Right renal pelvis (tissue), 4 donors: ENCODE measurements around the gene DAP3. TPM values are rescaled to one million over a fixed set of nuclear protein-coding genes. Genes with fewer than 3 reads are reported as not detected.
"Not testable (repeated sequence)": the region's sequence is repeated elsewhere in the genome, so short reads cannot be mapped to it uniquely, and the experiment has no call there.

ENCODE experiments used
- DNase-seq, 4 donors: peaks; one replicate each; pipeline ENCODE4 v3.0.0-alpha.2; 2013; ENCODE audit warnings: low read depth in 4 of 4, low spot score in 3 of 4, missing footprints in 1 of 4
- polyA plus RNA-seq, 4 donors: library from polyadenylated mRNA; unstranded; fragments of 120-200 nt; gene quantifications; one replicate each; pipeline ENCODE4 v1.2.1, GENCODE V29; 2013; ENCODE audit not compliant: insufficient read length in 4 of 4

DAP3 gene
- polyA plus RNA-seq, result 100 to 1,000 TPM; 103 to 120 (median 113) TPM

DNA sequence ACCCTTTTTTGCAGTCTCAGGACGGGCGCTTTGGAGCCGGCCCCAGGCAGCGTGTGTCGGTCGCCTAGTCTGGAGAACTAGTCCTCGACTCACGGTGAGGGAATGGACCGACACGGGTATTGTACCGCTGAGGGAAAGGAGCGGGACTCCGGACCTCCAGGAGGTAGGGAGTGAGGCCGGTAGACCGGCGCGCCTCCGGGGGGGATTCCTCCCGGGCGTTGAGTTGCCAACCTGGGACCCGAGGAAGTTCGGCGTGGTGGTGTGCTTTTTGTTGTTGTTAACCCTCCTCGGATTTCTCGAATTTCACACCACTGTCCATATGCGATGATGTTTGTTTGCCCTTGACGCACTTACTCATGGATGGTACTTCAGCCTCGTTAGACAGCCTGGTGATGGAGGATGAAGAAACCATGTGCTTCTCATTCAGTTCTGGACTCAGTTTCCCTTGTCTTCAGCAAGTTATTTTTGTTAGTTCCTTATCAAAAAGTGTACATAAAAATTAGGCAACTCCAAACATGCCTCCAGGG, at the start of gene DAP3:
Gene DAP3, plus strand, starts transcription at position 11 of the 527 bp plus-strand sequence. CDS start 20,689 bp downstream, outside the sequence.
- not testable (repeated sequence) for DNase-seq

DNA sequence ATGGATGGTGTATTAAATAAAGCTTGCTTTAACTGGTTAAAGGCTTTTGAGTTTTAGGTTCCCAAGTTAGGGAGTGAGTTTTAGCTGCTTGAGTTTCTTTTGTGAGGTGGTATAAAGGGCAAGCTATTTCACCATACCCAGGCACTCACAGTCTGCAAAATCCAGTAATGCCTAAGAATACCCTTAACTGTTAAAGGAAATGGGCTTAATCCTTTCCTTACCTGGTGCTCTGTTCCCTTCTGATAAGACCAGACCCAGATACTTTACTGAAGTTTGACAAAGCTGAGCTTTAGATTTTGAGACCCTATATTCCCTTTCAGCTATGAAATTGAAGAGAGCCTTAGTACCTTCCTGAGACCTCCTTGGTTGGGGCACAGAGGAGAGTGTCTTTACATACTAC, 48.5 kb upstream of the DAP3 start:
- no peak for DNase-seq

DNA sequence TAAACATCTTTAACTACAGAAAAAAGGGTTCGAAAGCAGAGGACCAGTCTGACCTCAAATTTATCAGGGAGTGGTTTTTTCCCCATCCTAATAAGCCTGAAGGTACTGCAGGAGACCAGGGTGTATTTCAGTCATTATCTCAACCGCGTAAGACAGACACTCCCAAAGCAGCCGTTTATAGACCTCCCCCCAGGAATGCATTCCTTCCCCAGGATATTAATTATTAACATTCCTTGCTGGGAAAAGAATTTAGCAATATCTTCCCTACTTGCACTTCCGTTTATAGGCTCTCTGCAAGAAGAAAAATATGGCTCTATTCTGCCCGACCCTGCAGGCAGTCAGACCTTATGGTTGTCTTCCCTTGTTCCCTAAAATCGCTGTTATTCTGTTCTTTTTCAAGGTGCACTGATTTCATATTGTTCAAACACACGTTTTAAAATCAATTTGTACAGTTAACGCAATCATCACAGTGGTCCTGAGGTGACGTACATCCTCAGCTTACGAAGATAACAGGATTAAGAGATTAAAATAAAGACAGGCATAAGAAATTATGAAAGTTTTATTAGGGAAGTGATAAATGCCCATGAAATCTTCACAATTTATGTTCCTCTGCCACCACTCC, 46.2 kb upstream of the DAP3 start:
- not testable (repeated sequence) for DNase-seq

DNA sequence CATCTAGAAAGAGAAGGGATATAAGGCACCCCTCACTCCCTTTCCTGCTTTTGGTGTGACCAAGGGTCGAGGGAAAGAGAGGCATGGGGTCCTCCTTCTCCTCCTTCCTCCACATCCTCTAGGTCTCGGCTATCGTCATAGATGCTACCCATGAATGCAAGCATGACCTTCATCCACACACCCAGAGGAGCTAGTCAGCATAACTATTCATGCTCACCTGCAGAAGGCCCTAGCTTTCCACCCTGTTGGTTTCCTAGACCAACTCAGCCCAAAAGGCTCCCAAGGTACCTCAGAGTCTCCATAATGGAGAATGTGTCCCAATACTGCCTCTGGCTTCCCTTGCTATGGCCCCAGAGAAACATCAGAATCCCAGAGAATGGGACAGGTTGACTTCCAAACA, 45.7 kb upstream of the DAP3 start:
- no peak for DNase-seq

DNA sequence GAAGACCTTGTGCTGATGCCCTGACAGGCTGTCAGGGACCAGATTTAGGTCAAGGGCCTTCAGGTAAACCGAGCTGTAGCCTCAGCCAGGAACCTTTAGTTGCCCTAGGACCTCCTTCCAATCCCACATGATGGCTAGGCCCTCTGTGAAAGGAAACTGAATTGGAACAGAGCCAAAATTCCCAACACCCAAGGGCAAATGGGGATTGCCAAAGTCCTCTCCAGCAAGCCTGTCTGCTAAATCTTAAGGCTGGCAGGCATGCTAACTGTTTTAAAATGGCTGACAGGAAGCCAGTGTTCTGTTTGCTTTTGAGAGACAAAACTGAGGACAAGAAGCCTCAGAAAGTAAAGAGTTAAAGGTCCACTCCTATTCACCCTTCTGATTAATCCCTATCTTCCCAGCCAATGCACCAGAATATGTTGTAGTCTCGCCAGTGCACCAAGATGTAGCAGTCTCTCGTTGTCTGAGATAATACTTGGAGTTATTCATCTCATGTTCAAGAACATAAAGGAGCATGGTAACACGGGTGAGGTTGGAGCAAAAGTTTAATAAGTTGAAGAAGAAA, 43.8 kb upstream of the DAP3 start:
- no peak for DNase-seq

DNA sequence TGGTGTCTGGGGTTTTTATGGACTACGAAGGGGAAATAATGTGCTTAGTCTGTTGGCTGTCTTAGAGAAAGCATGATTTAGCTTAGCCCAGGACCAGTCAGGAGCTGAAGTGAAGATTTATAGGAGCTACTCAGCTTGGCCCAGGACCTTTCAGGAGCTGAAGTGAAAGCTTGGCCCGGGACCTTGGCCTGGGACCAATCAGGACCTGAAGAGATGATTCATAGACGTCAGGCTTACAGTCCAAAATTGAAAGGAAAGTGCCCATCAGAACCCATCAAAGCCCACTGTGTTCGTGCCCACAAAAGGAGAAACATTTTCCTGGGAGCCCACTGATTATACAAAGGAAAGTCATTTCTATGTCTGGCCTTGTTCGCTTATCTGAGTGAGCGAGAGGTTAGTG, 43.2 kb upstream of the DAP3 start:
- DNase-seq, result no peak

DNA sequence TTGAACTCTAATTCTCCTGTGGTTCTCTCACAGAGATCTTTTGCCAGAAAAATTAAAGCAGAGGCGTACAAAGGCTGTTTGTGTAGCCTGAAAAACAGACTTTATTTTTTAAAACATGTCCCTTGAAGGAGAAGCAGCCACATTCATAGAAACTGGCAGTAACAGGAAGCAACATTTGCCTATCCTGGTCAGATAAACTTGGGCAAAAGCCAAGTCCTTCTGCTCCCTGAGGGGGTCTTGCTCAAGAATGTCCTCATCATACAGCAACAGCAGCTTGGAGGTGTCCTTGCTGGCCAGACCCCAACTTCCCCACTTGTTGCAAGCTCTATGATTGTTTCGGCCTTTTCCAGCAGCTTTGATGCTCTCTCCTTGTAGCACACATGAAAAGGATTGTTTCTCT, 42.6 kb upstream of the DAP3 start:
- DNase-seq, result no peak

DNA sequence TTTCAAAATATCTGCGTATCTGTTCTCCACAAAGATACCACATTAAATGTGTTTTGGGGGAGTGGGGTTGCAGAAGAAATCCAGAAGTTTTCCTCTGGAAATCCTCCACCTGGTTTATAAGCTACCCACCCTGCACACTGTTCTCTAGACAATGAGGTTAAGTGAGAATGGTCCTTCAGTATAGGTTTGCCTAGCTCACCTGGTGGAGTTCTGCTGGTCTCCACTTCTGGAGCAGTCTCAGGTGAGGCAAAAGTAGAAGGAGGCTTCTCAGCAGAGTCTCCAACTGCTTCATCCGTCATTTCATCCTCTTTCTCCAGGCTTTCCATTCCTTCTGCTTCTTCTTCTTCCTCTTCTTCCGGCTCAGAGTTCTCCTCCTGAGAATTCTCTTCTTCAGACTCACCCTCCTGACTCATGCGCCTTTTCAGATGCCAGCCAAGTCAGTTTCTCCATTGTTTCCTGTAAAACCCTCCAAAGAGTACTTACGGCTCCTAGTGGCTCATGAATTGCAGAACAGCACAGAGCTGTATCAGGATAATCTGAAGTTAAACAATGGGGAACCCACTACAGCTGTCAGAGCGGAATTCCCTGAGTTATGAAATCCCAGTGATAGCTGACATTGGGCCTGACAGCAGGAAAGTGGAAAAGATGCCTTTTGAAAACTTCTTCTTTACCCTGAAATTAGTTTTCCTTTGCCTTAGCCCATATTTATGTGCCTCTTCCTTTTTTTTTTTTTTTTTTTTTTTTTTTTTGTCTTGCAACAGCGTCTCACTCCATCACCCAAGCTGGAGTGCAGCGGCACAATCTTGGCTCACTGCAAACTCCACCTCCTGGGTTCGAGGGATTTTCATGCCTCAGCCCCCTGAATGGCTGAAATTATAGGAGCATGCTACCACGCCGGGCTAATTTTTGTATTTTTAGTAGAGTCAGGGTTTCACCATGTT, 40.4 kb upstream of the DAP3 start:
- DNase-seq, result peak in 1 of 4 donors; percentile 8

DNA sequence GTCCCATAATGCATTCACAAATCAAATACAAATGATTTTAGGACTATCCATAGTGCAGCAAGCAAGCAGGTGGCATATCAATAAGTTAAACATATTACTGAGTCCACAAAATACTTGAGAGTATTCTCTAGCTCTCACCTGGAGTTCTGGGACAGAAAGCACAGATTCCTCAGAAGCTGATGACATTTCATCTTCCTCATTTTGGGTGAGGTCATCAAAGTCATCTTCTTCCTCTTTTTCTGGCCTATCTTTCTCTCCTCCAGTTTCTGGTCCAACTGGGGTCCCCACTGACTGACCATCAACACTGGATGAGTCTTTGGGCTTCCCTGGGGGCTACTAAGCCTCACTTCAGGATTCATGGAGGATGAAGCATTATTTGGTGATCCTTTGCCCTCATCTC, 39.2 kb upstream of the DAP3 start:
- no peak for DNase-seq

DNA sequence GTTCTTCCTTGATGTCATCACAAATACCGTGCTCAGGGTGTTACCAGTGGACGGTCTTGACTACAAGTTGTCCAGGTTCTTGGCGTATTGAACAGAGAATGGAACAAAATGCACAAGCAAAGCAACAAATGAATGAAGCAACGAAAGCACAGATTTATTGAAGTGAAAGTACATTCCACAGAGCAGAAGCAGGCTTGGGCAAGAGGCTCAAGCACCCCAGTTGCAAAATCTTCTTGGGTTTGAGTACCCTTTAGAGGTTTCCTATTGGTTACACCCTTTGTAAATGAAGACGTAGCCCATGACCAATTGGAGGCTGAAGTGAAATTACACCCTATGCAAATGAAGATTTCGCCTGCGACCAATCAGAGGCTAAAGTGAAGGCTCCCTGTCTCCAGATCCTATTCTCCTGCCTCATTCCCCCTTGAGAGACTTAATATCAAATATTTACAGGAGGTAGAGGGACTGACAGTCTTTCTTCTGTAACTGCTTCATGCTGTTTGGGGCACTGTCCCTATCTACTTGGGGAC, 38.6 kb upstream of the DAP3 start:
- no peak for DNase-seq

DNA sequence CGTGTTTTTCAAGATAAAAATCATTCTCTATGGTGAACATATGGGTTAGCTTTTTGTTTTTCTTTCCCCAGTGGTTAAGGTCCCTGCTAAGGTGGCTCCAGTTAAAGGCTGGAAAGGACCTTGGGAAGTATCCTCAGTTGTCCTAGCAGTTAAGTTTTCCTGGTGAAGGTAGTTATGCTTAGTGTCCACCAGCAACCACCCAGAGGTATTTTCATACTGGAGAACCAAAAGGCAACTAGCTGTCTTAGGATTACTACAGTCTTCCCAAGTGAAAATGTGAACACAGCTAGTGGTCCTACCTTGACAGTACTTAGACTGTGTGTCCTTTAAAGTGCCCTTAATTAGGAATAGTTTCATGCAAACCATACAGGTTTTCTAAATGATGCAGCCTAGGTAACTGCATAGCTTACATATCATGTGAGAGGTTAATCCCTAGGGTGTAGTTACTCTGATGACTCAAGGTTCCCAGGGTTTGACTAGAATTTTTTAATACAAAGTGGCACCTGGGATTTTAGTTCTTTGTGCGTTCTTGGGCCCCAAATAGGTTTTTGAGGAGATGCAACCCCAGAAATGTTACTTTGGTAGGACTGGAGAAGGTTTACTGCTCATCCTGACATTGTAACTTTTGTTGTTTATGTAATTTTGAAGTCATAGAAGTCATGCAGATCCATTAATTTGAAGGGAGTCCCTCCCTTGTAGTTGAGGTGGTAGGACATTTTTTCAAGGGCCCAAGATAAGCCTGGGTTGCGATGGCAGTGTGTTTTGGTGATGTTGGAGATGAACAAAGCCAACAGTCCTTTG, 36.8 kb upstream of the DAP3 start:
- no peak for DNase-seq

DNA sequence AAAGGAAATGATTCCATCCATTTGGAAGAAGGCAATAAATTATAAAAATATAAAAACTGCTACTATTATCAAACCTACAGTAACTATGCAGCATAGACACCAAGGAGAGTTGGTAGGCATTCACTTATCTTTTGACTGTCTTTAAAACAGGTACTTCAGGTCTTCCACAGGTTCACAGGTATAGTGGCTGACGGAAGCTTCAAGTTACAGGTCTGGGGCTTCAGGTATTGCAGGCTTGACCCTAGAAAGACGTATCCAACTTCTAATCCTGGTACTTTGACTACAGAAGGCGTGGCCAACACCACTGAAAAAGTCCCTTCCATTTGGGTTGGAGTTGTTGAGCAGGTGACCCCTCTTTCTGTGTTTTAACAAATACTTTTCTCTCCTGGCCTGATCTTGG, 35.9 kb upstream of the DAP3 start:
- no peak for DNase-seq

DNA sequence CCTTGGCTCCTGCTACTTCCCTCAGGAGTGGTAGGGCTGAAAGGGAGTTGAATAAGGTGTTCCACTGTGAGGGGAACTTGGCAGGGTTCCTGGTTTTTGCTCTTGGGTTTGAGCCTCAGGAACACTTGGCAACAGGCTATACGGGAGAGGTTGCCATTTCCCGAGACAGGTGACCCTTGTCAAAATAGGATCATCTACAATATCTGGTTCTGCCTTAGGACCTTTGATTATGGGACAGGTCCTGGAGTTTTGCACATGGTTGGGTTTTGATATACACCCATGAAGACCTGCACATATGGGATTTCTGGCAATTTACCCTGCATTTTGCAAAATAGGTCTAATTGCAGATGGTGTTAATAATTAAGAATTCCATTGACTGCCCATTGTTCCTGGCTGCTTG, 31.4 kb upstream of the DAP3 start:
- DNase-seq, result no peak

DNA sequence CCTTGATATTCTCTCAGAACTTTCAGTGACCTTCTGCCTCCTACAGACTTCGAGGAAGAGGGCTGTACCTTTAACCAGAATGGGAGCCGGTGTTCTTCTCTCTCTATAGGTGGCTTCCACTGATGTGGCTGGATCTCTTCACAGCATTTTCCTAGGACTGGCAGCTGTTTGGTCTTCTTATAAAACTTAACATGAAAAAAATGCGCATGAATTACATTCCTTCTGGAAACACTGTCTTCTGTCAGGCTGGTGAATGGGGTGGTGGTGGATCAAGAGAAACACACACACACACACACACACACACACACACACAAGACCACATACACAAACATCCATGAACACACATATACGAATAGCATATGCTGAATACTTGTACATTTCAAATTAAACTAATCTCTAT, 27.7 kb upstream of the DAP3 start:
- not testable (repeated sequence) for DNase-seq

DNA sequence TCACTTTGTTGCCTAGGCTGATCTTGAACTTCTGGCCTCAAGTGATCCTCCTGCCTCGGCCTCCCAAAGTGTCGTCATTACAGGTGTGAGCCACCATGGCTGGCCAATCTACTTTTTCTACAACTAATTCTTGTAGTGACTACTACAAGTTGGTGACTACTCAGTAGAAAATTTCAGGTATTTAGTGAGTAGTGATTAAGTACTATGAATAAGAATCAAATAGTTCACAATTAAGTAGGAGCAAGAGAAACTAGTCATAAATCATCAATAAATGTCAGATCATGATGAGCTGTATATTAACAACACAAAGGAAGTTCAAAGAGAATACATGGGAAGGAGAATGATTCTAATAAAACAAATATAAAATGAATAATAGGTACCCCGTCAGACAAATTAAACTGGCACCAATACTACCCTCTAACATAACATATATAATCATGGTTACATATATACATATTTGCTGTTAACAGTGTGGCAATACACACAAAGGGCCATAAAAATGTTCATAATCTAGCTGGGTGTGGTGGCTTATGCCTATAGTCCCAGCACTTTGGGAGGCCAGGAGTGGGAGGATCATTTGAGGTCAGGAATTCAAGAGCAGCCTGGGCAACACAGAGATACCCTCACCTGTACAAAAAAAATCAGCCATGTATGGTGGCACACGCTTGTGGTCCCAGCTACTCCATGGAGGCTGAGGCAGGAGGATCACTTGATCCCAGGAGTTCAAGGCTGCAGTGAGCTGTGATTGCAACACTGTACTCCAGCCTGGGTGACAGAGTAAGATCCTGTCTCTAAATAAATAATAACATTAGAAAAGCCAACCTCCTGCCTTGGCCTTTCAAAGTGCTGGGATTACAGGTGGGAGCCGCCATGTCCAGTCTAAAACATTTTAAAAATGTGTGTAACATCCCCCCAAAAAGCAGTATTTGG, 19.4 kb upstream of the DAP3 start:
- no peak for DNase-seq

DNA sequence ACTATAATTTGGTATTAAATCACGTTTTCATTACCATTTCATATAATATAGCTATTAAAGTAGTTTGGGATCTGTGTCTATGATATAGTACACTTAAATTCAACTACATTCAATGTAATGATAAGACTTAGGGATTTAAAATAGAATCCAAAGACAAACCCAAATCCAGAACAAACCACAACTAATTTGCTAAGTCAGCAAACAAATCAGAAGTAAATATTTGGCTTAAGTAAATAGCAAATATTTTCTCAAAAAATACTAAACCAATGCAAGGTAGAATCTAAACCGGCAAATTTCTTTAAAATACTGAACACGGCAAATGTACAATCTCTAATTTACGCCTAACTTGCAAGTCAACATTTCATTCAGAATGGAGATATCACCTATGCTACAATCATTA, 17.1 kb upstream of the DAP3 start:
- DNase-seq, result no peak

DNA sequence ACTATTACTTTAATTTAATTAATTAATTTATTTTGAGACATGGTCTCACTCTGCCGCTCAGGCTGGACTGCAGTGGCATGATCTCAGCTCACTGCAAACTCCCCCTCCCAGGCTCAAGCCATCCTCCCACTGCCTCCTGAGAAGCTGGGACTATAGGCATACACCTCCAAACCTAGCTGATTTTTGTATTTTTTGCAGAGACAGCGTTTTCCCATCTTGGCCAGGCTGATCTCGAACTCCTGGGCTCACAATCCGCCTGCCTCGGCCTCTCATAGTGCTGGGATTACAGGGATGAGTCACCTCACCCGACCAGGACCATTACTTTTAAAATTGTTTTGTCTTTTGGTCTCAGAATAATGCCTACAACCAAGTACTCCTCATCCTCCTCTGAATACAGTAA, 15.9 kb upstream of the DAP3 start:
- DNase-seq, result no peak

DNA sequence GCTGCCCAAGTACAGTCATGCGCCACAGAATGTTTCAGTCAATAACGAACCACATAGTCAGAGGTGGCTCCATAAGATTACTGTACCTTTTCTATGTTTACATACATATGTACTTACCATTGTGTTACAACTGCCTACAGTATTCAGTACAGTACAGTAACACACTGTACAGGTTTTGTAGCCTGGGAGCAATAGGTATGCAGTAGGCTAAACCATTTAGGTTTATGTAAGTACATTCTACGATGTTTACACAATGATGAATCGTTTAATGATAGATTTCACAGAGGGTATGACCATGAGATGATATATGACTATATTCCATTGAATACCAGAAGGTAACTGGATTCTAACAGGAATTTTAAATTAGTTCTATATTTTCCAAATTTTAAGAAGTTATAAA, 10.9 kb upstream of the DAP3 start:
- no peak for DNase-seq

DNA sequence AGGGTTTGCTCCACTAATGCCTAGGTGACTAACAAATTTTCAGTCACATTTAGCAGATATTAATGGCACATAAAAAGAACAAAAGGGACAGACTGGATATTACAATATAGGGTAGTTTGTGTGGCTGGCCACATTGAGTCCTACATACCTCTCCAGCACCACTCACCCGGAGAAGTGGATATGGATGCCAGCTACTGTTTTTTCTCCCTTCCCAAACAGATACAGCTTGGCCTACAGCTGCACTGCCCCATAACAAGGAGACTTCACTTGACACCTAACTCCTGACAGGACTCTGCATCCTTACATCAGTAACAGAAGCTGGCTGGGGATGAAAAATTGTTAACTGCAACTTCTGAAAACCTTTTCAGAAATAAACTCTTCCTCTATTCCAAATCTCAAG, 9.9 kb upstream of the DAP3 start:
- DNase-seq, result not testable (repeated sequence)
